Activated CD8-positive, alpha-beta memory T cell treated with anti-CD3 and anti-CD28 coated beads, Interleukin-2, amount 50 U/mL, for 4 hours (primary cell): ENCODE data around the gene FLOT1.
"Not testable (repeated sequence)": the region's sequence is repeated elsewhere in the genome, so short reads cannot be mapped to it uniquely, and the experiment has no call there.

Experiments
- DNase-seq: peaks from one replicate; pipeline ENCODE4 v3.0.0-alpha.2; 2020

Gene FLOT1

GRCh38 chr6:30767158-30767943, 24.9 kb upstream of the FLOT1 start:
- DNase-seq = no peak

GRCh38 chr6:30766461-30767157, 24.1 kb upstream of the FLOT1 start:
- DNase-seq = no peak

GRCh38 chr6:30765495-30765894, 23.0 kb upstream of the FLOT1 start:
- DNase-seq = not testable (repeated sequence)

- not testable (repeated sequence) for DNase-seq
Observed at GRCh38 chr6:30764490-30765043, 22.1 kb upstream of the FLOT1 start.

GRCh38 chr6:30763618-30764489, 21.4 kb upstream of the FLOT1 start:
- DNase-seq = no peak

GRCh38 chr6:30763155-30763617, 20.7 kb upstream of the FLOT1 start:
- DNase-seq = no peak

- no peak for DNase-seq
Observed at GRCh38 chr6:30761791-30762429, 19.4 kb upstream of the FLOT1 start.

GRCh38 chr6:30760549-30760948, 18.1 kb upstream of the FLOT1 start:
- no peak for DNase-seq

- no peak for DNase-seq
Observed at GRCh38 chr6:30759575-30760239, 17.2 kb upstream of the FLOT1 start.

GRCh38 chr6:30757261-30757904, 14.9 kb upstream of the FLOT1 start:
- no peak for DNase-seq

GRCh38 chr6:30756405-30757003, 14.0 kb upstream of the FLOT1 start:
- DNase-seq = not testable (repeated sequence)

GRCh38 chr6:30754631-30755030, 12.1 kb upstream of the FLOT1 start:
- no peak for DNase-seq

- no peak for DNase-seq
Observed at GRCh38 chr6:30752157-30752927, 9.9 kb upstream of the FLOT1 start.

- DNase-seq = no peak
Observed at GRCh38 chr6:30750379-30750668, 7.8 kb upstream of the FLOT1 start.

- DNase-seq = no peak
Observed at GRCh38 chr6:30749554-30750378, 7.3 kb upstream of the FLOT1 start.

GRCh38 chr6:30748851-30749540, 6.5 kb upstream of the FLOT1 start:
- DNase-seq = no peak

GRCh38 chr6:30747902-30748769, 5.6 kb upstream of the FLOT1 start:
- no peak for DNase-seq

GRCh38 chr6:30747300-30747687, 4.8 kb upstream of the FLOT1 start:
- DNase-seq = no peak
